ENCODE measurements around the gene TEKT1.

- TF ChIP-seq EZH2phosphoT487 (IDR thresholded peaks at IDR 0.05; ENCODE audit: borderline replicate concordance, low read length) (no peak), EZH2 (IDR thresholded peaks at IDR 0.05; ENCODE audit: low read length, unreplicated experiment) (no peak)
- TF ChIP-seq, protein P1, sequence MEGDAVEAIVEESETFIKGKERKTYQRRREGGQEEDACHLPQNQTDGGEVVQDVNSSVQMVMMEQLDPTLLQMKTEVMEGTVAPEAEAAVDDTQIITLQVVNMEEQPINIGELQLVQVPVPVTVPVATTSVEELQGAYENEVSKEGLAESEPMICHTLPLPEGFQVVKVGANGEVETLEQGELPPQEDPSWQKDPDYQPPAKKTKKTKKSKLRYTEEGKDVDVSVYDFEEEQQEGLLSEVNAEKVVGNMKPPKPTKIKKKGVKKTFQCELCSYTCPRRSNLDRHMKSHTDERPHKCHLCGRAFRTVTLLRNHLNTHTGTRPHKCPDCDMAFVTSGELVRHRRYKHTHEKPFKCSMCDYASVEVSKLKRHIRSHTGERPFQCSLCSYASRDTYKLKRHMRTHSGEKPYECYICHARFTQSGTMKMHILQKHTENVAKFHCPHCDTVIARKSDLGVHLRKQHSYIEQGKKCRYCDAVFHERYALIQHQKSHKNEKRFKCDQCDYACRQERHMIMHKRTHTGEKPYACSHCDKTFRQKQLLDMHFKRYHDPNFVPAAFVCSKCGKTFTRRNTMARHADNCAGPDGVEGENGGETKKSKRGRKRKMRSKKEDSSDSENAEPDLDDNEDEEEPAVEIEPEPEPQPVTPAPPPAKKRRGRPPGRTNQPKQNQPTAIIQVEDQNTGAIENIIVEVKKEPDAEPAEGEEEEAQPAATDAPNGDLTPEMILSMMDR (conservative IDR thresholded peaks at IDR 0.05; ENCODE audit: low read depth, low read length): no peak
Observed at GRCh38 chr17:6755281-6755680, 76.2 kb downstream of the TEKT1 start.
